GM11168 (cell line): ENCODE results near the gene TALDO1.

Source experiments
- in situ Hi-C: fragments of 300-500 bp; cut with MboI; formaldehyde crosslinking; loops from one replicate; pipeline ENCODE4 v1.12.0; 2022; ENCODE audit warnings: low sequenced_read_pairs; ENCODE audit not compliant: unreplicated experiment

TALDO1 gene

DNA sequence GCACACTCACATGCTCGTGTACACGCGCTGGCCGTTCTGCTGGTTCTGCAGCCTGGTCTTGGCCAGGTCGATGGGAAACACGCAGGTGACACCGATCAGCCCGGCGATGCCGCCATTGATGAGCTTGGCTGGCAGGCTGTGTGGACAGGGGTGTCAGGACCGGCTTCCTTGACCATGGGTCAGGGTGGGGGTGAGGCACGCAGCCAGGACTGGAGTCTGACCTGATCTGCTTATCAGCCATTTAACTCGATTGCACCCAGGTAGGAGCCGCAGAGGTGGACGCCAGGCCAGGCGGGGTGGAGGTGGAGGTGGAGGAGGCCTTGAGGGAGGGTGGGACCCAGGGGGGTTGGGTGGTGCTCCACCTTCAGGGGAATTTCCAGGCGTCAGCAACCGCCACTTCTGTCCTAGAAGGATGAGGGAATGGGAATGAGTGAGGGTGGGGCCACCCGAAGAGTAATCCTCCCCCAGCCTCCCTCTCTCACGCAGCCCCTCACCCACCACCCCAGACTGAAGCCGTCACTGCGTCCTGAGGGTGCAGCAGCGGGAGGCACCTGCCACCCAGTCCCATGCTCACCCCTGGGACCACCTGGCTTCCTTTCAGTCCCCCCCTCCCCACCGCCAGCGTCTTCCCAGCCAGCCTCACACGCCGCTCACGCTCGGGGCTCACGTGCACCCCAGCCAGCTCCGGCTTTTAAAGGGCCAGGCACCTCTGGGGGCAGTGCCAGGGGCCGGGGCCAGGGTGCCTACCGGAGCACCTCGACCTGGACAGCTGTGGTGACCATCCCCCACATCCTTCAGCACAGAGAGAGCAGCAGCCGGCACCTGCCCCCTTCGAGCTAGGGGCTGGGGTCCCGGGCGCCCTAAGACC is 47.7 kb downstream of the TALDO1 start:
- in situ Hi-C loops: no loop called here

DNA sequence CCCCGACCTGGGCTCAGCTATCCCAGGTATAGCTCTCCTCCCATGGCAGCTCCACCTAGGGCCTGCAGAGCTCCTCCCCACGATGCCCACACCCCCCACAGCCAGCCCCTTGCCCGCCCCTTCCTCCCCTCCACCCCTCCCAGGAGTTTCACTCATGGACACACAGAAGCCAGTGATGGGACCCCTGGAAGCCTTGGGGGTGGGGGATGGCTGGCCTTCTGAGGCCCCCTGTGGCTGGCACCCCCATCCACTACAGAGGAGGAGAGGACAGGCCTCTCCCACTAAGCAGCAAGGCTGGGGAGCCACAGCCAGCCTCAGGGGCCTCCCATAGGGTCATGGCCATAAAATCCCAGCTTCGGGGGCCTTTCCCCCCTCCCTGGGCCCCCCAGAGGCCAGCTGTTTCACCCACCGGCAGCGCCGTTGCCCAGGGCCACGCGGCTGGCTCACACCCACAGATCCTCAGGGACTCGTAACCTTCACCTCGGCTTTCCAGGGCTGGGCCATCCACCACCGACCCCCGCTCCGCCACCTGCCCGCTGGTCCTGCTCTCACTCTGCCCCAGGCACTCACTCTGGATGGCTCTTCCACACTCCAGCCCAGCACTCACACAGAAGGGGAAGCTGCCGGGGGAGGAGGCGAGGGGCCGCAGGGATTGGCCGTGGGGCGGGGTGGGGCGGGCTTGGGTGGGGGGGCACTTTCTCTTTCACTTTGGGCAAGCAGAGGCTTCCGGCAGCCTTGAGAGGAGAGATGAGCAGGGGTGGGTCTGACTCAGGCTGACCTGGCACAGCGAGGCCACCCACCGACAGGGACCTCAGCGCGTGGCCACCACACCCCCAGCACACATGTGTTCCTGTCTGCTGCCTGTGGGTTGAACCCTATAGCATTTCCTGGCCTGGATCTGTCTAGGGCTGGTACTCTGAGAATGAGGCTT is 48.6 kb downstream of the TALDO1 start:
- in situ Hi-C loops: no loop called here

DNA sequence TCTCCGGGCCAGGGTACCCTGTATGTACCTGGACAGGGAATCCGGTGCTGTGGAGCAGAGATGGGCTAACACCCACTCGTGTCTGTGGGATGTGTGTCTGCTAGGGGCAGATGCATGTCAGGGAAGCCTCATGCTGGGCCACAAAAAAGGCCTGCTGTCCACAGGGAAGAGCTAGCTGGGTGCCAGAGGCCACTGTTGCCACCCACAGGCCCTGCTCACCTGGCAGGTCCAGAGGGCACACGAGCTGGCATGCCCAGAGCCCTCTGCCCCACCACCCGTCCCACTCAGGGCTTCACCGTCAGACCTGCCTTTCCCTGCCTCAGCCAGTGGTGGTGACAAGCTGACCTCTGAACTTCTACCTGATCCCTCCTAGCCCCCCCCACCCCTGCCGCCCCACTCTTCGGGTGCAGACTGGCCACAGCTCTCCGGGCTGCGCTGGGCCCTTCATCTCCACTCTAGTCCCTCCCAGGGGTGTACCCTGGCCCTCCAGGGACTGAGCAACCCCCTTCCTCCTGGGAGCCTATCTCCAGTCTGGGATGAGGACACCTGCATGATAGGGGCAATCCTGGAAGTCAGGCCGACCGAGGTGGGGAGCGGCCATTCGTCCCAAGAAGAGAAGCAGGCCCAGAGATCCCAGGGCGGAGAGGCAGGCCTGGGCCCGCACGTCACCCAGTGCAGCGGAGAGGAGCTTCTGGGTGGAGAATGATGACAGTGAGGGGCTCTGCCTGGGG is 49.5 kb downstream of the TALDO1 start:
- in situ Hi-C loops: no loop called here

DNA sequence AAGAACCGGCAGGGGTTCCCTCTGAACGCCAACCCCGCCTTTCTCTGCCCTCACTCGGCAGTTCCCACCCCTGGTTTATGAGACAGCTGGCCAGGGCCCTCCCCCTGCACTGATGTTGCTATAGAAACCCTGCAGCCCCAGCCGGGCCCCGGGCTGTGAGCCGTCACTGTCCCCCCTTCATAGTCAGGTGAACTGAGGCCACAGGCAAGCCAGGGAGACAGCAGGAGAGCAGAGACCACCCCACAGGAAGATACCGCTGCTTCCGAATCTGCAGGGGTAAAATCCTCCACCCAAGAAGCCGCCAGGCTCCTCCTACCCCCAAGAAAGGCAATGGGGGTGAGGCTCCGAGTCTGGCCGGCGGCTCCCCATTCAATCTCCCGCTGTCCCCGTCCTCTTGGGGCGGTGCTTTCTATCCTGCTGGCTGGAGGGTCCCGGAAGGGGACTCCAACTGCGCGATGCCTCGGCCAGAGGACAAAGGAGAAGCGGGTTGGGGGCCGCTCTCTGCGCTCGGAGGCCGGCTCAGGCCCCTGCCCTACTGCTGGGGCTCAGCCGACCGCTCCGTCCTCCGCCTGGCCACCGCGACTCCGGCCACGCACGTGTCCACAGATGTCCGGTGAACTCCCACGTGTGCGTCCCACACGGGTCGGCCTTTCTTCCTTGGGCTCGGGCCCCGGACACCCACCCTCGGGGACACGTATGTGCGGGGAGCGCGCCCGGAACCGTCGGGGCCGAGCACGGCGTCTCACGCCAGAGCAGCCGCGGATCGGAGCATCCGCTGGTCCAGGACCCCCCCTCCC is 50.2 kb downstream of the TALDO1 start:
- in situ Hi-C loops: no loop called here

DNA sequence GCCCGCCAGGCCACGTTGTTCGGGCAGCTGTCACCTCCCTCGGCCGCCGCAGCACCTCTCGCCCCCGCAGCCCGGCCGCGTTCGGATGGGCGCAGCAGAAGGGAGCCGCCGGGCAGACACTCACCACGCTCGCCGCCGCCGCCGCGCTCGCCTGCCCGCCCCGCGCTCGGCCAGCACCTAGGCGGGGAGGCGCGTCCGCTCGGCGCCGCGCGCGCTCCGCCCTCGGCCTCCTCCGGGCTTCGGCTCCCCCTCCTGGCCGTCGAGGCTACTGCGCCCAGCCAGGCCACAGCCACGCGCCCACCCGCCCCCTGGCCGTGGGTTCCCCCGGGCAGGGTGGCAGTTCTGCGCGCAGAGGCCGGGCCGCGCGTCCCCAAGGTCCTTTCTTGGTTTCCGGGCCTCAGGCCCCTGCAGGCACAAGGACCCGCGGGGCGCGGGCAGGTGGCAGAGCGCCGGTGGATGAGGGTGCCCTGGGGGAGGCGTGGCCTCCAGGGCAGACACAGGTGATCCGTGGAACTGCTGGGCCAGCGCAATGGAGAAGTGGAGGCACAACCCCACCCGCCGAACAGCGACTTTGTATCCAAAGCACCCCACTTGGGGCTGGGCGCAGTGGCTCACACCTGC is 50.9 kb downstream of the TALDO1 start, which contains the start of gene SLC25A22:
SLC25A22 (minus strand) TSS at position 189 of the 621 bp plus-strand sequence. CDS start 3,275 bp downstream, outside the sequence.
- in situ Hi-C loops: no loop called here

DNA sequence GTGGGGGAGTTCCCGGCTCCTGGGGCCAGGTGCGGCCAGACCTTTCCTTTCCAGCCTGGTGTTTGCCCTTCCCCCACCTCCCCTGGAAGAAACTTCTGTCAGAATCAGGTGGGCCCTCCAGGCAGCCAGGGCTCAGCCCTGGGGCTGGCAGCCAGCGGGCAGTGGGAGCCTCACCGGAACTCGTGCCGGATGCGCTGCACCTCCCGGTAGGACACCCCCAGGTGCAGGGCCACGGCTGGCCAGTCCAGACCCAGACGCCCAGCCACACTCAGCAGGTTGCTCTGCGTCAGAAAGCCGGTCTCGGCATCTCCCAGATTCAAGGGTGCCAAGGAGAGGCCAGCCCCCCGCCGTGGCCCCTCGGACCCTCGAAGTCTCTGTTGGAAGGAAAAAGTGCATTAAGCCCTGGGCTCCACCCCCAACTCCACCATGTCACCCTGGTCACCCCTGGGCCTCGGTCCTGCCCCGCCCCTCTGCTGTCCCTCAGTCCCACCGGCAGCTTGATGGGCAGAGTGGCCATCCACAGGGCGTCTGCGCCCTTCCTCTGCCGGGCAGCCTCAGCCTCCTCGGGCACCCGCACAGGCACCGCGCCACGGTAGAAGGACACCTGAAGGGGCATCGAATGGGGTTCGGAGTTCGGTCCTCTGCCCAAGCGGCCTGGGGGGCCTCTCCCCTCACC is 52.5 kb downstream of the TALDO1 start:
- in situ Hi-C loops: no loop called here

DNA sequence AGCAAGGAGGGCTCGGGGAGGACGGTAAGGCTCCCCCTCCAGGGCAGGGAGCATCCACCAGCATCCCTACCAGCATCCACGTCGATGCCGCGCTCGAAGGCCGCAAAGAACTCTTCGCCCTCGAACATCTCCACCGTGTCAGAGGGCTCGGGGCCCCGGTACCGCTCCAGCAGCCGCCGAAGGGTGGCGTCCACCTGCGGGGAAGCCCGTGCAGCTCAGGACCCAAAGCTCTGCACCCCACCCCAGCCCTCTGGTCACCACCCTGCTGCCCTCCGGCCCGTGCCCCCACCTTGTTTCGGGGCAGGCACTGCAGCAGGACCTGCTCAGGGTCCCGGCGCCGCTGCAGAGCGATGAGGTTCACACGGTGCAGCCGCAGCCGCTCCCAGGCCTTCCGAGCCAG is 53.2 kb downstream of the TALDO1 start:
- in situ Hi-C loops: no loop called here

DNA sequence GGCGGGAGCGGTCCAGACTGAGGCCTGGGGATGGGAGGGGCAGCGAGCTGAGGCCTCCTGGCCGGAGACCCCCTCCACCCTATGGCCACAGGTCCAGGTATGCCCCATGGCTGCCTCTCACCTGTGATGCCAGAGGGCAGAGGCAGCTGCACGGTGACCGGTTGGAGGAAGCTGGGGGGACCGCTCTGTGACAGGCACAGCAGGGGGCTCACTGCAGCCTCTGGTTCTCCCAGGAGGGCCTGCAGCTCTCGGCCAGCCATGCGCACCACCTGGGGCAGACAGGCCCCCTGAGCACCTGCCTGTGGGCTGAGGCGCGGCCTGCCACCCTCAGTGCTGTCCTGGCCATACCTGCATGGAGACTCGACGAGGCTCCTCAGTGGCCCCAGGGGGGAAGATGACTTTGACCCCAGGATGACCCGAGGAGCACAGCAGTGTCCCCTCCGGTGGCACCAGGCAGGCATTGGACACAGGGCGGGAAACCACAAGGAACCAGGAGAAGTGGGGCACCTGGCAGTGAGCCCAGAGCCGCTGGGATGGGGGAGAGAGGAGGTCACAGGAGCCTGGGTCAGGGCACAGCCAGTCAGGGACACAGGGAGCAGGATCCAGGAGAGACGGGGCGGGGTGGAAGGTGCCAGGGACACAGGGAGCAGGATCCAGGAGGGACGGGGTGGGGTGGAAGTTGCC is 54.0 kb downstream of the TALDO1 start:
- in situ Hi-C loops: no loop called here

DNA sequence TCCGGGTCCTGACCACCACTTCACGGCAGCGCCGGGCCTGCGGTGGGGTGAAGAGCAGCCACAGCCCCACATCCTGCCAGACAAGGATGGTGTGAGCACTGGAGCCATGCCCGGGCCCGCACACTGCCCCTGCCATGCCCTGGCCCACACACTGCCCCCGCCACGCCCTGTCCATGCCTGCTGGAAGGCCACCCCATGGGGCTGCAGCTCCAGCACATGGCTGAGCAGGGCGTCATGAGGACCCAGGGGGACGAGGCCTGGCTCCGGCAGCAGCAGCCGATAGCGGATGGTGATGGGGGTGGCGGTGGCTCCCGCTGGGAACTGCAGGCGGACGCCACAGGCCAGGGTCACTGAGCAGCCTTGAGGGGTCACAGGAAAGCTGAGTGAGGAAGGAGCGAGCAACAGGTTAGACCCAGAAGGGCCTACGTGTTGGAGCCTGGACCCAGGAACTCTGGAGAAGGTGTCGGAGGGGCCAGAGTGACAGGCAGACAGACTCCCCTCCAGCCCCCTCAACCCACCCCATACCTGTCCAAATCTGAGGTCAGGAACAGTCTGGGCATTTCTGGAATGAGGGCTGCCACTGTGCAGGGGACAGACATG is 54.9 kb downstream of the TALDO1 start:
- in situ Hi-C loops: no loop called here

DNA sequence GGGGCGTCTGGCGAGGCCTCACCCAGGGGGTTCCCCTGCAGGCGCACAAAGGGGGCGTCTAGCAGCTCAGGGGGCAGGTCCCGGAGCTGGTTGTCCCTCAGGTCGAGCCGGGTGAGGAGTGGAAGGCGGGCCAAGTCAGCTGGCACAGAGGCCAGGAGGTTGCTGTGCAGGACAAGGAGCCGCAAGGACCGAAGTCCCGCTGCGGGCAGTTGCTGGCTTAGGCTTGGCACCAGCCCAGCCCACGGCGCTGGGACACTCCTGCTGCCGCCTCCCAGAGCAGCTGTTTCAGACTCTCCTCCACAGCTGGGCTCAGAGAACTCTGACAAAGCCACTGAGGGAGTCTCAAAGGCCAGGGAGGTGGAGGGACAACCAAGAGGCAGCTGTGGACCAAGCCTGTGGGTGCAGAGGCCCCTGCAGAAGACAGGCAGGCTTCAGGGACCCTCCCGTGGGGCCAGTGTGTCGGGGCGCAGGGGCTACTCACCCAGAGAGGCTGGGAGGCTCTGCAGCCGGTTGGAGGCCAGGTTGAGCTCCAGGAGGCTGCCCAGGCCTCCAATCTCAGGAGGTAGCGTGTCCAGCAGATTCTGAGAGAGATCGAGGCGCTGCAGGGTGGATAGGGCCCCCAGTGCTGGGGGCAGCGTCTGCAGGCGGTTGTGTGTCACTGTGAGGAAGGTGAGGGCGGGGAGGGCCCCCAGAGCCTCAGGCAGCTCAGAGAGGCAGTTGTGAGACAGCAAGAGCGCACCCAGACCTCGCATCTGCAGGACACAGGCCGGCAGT is 55.6 kb downstream of the TALDO1 start:
- in situ Hi-C loops: no loop called here

DNA sequence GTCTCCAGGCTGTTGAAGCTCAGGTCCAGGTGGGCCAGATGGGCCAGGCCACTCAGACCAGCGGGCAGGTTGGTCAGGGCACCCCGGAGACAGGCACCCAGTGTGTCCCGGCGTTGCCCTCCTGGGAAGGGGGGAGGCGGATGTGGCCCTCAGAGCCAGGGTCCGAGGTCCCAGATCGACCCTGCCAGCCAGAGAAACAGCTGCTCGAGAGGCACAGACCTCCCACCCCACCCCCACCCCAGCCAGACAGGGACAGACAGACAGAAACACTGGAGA is 56.1 kb downstream of the TALDO1 start:
- in situ Hi-C loops: no loop called here

DNA sequence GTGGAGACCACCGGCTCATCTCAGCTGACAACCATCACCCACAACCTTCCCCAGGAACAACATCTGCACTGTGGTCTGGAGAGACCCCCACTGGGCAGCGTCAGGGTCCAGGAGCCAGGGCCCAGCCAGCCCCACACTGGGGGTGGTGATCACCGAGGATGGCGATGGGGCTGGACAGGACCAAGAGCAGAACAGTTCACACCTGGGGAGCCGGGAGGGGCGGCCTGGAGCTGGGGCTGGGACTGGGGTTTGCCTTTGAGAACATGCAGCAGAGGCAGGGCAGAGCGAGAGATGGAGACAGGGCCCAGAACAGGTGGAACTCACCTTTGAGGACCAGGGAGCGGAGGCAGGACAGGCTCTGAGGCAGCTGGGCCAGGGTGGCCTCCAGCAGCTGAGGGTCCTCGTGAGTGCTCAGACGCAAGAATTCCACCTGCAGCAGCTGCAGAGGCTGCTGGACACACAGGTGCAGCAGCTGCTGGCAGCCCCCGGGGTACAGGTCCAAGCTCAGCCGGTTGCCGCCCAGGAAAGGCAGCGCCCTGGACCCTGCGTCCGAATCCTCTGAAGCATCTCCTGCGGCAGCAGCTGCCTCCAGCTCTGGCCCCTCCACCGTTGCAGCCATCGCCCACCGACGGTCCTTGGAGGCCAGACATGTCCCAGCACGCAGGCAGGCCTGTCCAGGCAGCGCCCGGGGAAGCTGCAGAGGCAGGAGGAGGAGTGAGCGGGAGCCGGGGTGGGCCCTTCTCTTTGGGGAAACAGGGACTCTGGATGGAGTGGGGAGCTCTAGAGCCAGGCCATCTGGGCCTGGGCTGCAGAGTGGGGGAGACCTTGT is 56.7 kb downstream of the TALDO1 start:
- in situ Hi-C loops: no loop called here

DNA sequence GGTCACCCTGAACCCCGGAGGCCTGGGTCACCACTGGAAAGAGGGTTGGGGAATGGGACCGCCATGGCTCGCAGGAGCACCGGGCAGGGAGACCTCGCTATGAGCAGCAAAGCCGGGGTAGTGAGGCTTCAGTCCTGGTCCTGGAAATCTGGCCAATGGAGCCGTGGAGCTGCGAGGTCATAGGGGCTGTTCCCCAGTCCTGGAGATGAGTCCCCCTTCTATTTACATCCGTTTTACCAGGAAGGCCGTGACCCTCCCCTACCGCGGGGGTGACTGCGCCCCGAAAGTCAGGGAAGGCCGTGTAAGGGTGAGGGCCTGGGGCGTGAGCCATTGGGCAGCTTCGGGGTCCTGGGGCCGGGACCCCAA is 57.3 kb downstream of the TALDO1 start:
- in situ Hi-C loops: no loop called here

DNA sequence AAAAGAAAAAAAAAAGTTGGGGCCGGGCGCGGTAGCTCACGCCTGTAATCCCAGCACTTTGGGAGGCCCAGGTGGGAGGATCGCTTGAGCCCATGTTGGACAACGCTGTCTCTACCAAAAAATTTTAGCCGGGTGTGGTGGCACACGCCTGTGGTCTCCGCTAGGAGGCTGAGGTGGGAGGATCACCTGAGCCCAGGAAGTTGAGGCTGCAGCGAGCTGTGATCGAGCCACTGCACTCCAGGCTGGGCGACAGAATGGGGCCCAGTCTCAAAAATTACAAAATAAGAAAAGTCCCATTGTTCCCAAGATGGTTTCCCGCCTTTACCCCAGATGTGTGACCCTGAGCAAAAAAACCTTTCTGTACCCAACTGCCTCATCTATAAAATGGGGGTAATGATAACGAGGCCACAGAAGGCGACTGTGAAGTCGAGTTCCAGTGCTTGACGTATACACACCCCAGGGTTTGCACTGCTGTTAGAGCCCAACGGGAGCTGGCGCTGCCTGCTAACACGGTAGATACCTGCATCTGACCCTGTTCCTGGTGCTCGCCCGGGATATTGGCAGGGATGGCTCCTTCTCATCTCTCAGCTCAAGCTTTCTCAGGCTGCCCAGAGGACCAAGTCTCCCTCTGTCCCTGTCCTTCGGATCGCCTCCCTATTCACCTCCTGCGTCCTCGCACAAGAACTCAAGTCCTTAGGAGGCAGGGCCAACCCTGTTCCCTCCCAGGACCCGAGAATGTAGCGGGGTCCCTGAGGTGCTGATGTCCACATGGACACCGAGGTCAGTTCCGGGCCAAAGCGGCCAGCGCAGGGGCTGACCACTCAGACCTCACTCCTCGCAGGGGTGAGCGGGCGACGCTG is 61.4 kb downstream of the TALDO1 start:
- in situ Hi-C loops: no loop called here

DNA sequence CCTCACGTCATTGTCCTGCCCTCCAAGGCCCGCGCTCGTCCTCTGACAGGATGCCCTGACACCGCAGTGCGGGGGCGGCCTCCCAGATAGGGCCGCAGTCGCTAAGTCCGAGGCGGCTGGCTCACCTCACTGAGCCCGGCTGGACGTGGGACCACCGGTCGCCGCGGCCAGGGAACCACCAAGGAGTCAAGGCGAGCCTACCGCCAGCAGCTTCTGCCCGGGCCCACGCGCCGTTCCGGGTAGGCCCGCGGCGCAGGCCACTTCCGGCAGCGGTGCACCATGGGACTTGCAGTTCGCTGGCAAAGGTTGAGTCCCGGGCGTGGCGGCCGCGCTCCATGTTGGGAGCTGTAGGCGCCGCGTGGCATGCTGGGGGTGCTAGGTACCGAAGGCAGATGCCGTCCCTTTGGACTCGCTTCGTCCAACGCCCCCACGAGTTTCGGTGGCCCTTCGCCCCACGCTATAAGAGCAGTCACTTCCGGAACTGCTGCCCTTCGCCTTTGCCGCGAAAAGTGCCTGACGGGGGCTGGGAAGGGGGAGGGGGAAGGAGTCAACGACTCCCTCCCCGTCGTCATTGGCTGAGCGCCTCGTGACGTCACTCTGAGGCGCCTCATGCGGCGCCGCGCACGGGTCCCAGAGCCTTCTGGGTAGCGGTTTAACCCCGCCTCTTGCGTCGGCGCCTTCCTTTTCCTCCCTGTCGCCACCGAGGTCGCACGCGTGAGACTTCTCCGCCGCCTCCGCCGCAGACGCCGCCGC is 62.2 kb downstream of the TALDO1 start, which contains the start of gene RPLP2:
RPLP2 (plus strand) TSS at position 681 of the 753 bp plus-strand sequence. CDS start 268 bp downstream, outside the sequence.
- in situ Hi-C loops: no loop called here
